Testis (tissue), 3 donors: ENCODE data around the gene ISYNA1. TPM values are rescaled to one million over a fixed set of nuclear protein-coding genes. Genes with fewer than 3 reads are reported as not detected.

Source experiments
- DNase-seq: peaks from one replicate; pipeline ENCODE4 v3.0.0-alpha.2; 2019
- H3K27ac ChIP-seq, 2 donors: fragments of 200-600 bp; sonication (generic); one replicate each; pipeline ENCODE4 v1.5.1; 2019
- H3K27me3 ChIP-seq: fragments of 200-600 bp; sonication (generic); one replicate; pipeline ENCODE4 v1.5.1; 2019
- H3K36me3 ChIP-seq: fragments of 200-600 bp; sonication (generic); one replicate; pipeline ENCODE4 v1.5.1; 2017; ENCODE audit warnings: low read depth; ENCODE audit errors: missing control alignments
- H3K4me1 ChIP-seq: fragments of 200-600 bp; sonication (generic); one replicate; pipeline ENCODE4 v1.5.1; 2019
- H3K4me3 ChIP-seq, 2 donors: fragments of 200-600 bp; sonication (generic); one replicate each; pipeline ENCODE4 v1.5.1; 2017 to 2019
- H3K9me3 ChIP-seq: fragments of 200-600 bp; sonication (generic); one replicate; pipeline ENCODE4 v1.5.1; 2017
- CTCF ChIP-seq, 3 experiments: fragments of 450-650 bp in 2 of 3; fragments of 200-600 bp in 1 of 3; sonication (generic) in 1 of 3; IDR thresholded peaks; one replicate each; pipeline ENCODE4 v1.5.1; 2016 to 2019; ENCODE audit warnings: antibody characterized with exemption in 3 of 3, mild to moderate bottlenecking in 2 of 3, moderate library complexity in 1 of 3
- POLR2A ChIP-seq: fragments of 450-650 bp; IDR thresholded peaks from one replicate; pipeline ENCODE4 v1.6.1; 2017; ENCODE audit warnings: antibody characterized with exemption, mild to moderate bottlenecking, moderate library complexity
- WGBS, 2 donors: methylation state at CpG; one replicate each; pipeline ENCODE4 v1.1.5; 2018; 5-methylcytosine and 5-hydroxymethylcytosine counted together
- intact Hi-C: fragments of 100-400 bp; cut with DNase I; formaldehyde crosslinking; loops from one replicate; pipeline ENCODE4 v1.15.1; 2023; ENCODE audit warnings: low total_unique reads
- polyA plus RNA-seq: library from polyadenylated mRNA; stranded (reverse); fragments of 350-450 nt; fragmentation: Illumina TruSeq; extraction: RNeasy Lipid Tissue Mini Kit (QIAGEN cat#74804); gene quantifications from one replicate; pipeline ENCODE4 v1.2.3, GENCODE V29; 2014; ENCODE audit warnings: low read depth, low replicate concordance; ENCODE audit not compliant: insufficient read depth
- total RNA-seq, 2 donors: library from RNA; depleted of rRNA; stranded (reverse); fragments of >200 nt; gene quantifications; one replicate each; pipeline ENCODE4 v1.2.3, GENCODE V29; 2016

The ISYNA1 gene
- total and polyA plus RNA-seq, 3 donors from 2014 or later: 493 to 1,122 (median 1,000) TPM

DNA sequence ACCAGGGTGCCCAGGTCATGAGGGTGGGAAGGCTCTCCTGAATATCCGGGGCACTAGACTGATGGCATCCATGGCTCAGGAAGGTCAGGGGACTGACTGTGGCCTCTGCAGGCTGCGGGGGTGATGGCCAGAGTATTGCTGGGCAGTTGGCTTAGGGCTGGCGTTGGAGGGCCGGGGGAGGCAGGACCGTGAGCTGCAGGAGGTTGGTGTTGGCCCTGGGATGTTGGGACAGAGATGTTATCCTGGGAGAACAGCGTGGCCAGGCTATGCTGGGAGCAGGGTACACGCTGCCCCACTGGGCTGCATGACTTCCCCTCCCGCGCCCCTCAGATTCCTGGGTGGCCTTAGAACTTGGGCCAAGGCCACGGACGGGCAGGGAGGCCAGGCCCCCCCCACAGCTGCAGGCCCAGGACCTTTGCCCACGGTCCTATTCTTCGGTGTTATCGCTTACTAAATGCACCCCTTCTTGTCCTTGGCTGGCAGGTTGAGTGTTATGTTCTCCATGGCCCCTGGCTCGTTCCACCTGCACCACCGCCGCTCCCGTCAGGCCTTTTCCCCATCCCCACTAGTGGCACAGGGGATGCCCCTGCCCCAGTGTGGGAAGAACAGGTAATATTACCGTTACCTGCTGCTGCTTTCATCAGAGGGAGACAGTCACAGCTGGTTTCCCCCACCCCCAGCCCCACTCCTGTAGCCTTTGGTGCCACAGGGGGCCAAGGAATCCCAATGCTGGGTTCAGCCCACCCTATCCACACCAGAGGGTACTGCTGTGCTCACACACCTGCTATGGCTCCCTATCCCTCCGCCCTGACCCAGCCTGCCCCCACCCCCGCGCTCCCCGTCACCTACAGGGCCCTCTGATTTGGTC lies 3.2 kb upstream of the ISYNA1 start:
- peaks cover 45% of the 10 kb centered on the region for H3K4me1 ChIP-seq
- H3K27me3 ChIP-seq: no peaks in the 10 kb centered on the region
- no peaks in the 10 kb centered on the region for H3K9me3 ChIP-seq
- DNase-seq: peak; percentile 86
- 27 to 35% methylated on average over 16 to 23 of the region's 23 CpGs for WGBS, 2 donors
- no peaks in the 10 kb centered on the region for H3K36me3 ChIP-seq
- no peak for TF ChIP-seq CTCF (IDR thresholded peaks at IDR 0.05)
- no peak for TF ChIP-seq POLR2A
- H3K27ac ChIP-seq: peak overlapping the region; percentile 44 to 88
- no peak overlapping the region for H3K4me3 ChIP-seq
- intact Hi-C loops: no loop called here

- no peaks in the 10 kb centered on the region for H3K36me3 ChIP-seq
- intact Hi-C loops: no loop called here
- no peak overlapping the region for H3K4me3 ChIP-seq
- TF ChIP-seq POLR2A (no peak), CTCF (IDR thresholded peaks at IDR 0.05) (peak in 1 of 3 experiments; percentile 20)
- DNase-seq: no peak
- WGBS, 2 donors: 37 to 42% methylated on average over 10 to 11 of the region's 11 CpGs
- peak overlapping the region in 1 of 2 donors; percentile 88 for H3K27ac ChIP-seq
- peaks cover 47% of the 10 kb centered on the region for H3K4me1 ChIP-seq
- no peaks in the 10 kb centered on the region for H3K9me3 ChIP-seq
- no peaks in the 10 kb centered on the region for H3K27me3 ChIP-seq
Observed at GRCh38 chr19:18440415-18440877, 2.5 kb upstream of the ISYNA1 start.

GRCh38 chr19:18439910-18440237 lies 1.9 kb upstream of the ISYNA1 start:
- H3K27me3 ChIP-seq: no peaks in the 10 kb centered on the region
- peak overlapping the region; percentile 71 to 88 for H3K27ac ChIP-seq
- no peaks in the 10 kb centered on the region for H3K9me3 ChIP-seq
- H3K4me1 ChIP-seq: peaks cover 52% of the 10 kb centered on the region
- WGBS, 2 donors: 62 to 80% methylated on average over 9 of the region's 9 CpGs
- TF ChIP-seq POLR2A (no peak), CTCF (IDR thresholded peaks at IDR 0.05) (no peak)
- H3K4me3 ChIP-seq: no peak overlapping the region
- no peaks in the 10 kb centered on the region for H3K36me3 ChIP-seq
- intact Hi-C loops: no loop called here
- no peak for DNase-seq

- TF ChIP-seq CTCF (IDR thresholded peaks at IDR 0.05) (no peak), POLR2A (no peak)
- DNase-seq: peak; percentile 82
- no peaks in the 10 kb centered on the region for H3K36me3 ChIP-seq
- H3K27me3 ChIP-seq: no peaks in the 10 kb centered on the region
- no peak overlapping the region for H3K4me3 ChIP-seq
- no peaks in the 10 kb centered on the region for H3K9me3 ChIP-seq
- intact Hi-C loops: no loop called here
- peaks cover 54% of the 10 kb centered on the region for H3K4me1 ChIP-seq
- H3K27ac ChIP-seq: peak overlapping the region; percentile 71 to 88
- WGBS, 2 donors: 23 to 26% methylated on average over 13 of the region's 13 CpGs
Observed at GRCh38 chr19:18439025-18439909, 1.3 kb upstream of the ISYNA1 start.
